Activated B cell treated with CpG ODN at 0.5 μM for 24 hours (primary cell): ENCODE results near the gene SF3A1. TPM values are rescaled to one million over a fixed set of nuclear protein-coding genes. Genes with fewer than 3 reads are reported as not detected.

Experiments
- ATAC-seq: fragments of 200-7000 bp; cut with Tn5 transposase; one replicate; pipeline ENCODE4 v1.10.0; 2021; ENCODE audit warnings: low read depth, mild to moderate bottlenecking, moderate library complexity
- CTCF ChIA-PET: fragments of 350-600 bp; sonication (Branson Sonifier 250); formaldehyde crosslinking; loops from one replicate; lab custom pipeline; 2021; ENCODE audit warnings: antibody characterized with exemption; lab: Charles Lee
- POLR2A ChIA-PET: fragments of 350-600 bp; sonication (Branson Sonifier 250); formaldehyde crosslinking; loops from one replicate; lab custom pipeline; 2021; ENCODE audit warnings: antibody characterized with exemption; lab: Charles Lee
- DNase-seq: peaks from one replicate; pipeline ENCODE4 v3.0.0; 2022
- H3K27ac Mint-ChIP-seq: one replicate; pipeline ENCODE4 v1.8.0; 2020; ENCODE audit warnings: mixed read lengths
- H3K27me3 Mint-ChIP-seq: one replicate; pipeline ENCODE4 v1.8.0; 2021; ENCODE audit warnings: mixed read lengths
- H3K36me3 Mint-ChIP-seq: one replicate; pipeline ENCODE4 v1.8.0; 2021; ENCODE audit warnings: low read depth, mixed read lengths
- H3K4me1 Mint-ChIP-seq: one replicate; pipeline ENCODE4 v1.8.0; 2021; ENCODE audit warnings: mixed read lengths
- H3K4me3 Mint-ChIP-seq: one replicate; pipeline ENCODE4 v1.8.0; 2020; ENCODE audit warnings: mild to moderate bottlenecking, mixed read lengths
- H3K9me3 Mint-ChIP-seq: one replicate; pipeline ENCODE4 v1.8.0; 2020; ENCODE audit warnings: mixed read lengths
- intact Hi-C: fragments of 100-400 bp; cut with micrococcal nuclease; formaldehyde crosslinking; loops from one replicate; pipeline ENCODE4 v1.15.1; 2024
- total RNA-seq: library from RNA; stranded (reverse); gene quantifications from 2 replicates; pipeline ENCODE4 v1.2.3, GENCODE V29; 2022
- TF ChIP-seq, protein P1 (sequence below): fragments of 200-600 bp; IDR thresholded peaks from one replicate; pipeline ENCODE4 v1.8.0; 2022; ENCODE audit warnings: antibody characterized with exemption, mild to moderate bottlenecking

The SF3A1 gene
- total RNA-seq, 1 donor from 2014 or later = 263 TPM

DNA sequence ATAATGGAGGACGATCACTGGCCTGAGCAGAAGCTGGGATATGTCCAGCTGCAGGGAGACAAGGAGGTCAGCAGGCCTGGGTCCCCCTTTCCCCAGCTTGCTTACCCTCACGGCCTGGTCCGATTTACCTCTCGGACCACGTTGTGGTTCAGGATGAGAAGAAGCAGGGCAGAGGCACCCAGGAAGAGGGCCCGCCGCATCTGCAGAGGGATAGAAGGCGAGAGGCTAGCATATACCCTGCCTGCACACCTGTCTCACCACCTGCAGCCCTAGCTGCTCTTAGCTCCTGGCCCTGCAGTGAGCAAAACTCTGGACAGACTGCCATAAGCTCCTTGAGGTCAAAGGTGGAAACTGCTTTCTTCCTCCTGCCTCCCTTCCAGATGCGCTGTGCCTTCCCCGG, 29.2 kb upstream of the SF3A1 start:
- Mint-ChIP-seq H3K9me3 (no peaks in the 10 kb centered on the region), H3K27ac (no peak overlapping the region), H3K4me3 (peak overlapping the region; percentile 84), H3K27me3 (peaks cover 3% of the 10 kb centered on the region), H3K4me1 (peaks cover 14% of the 10 kb centered on the region), H3K36me3 (no peaks in the 10 kb centered on the region)
- ATAC-seq = no peak
- intact Hi-C loops = no loop called here
- TF ChIP-seq, protein P1, sequence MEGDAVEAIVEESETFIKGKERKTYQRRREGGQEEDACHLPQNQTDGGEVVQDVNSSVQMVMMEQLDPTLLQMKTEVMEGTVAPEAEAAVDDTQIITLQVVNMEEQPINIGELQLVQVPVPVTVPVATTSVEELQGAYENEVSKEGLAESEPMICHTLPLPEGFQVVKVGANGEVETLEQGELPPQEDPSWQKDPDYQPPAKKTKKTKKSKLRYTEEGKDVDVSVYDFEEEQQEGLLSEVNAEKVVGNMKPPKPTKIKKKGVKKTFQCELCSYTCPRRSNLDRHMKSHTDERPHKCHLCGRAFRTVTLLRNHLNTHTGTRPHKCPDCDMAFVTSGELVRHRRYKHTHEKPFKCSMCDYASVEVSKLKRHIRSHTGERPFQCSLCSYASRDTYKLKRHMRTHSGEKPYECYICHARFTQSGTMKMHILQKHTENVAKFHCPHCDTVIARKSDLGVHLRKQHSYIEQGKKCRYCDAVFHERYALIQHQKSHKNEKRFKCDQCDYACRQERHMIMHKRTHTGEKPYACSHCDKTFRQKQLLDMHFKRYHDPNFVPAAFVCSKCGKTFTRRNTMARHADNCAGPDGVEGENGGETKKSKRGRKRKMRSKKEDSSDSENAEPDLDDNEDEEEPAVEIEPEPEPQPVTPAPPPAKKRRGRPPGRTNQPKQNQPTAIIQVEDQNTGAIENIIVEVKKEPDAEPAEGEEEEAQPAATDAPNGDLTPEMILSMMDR = no peak
- CTCF ChIA-PET = interaction anchor here (0.9 to 11.3 kb wide), 4 partner anchors 59 to 122 kb away, joined by 3 to 275 read pairs (median 16); partner anchors contain the start of genes CASTOR1 and TBC1D10A
- no peak for DNase-seq
- POLR2A ChIA-PET = interaction anchor here (1.0 kb wide), 1 partner anchor 98 kb away, joined by 4 read pairs; no protein-coding TSS in a partner anchor

DNA sequence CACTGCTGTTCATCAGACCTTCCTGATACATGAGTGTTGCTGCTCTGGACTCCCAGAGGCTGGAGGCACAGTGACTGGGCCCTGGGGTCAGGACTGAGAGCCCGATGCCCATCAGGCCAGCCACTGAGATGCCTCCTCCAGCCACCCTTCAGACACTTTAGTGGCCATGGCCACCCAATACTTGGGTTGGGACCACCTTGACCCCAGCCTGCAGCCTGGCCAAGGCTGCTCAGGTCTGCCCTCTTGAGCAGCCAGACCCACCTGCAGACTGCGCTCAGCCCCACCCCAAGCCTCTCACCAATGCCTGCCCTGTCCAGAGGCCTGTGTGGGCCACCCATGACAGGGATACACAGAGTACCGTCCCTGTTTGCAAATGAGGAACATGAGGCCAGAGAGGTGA, 26.4 kb upstream of the SF3A1 start:
- Mint-ChIP-seq H3K27me3 (peaks cover 3% of the 10 kb centered on the region), H3K36me3 (no peaks in the 10 kb centered on the region), H3K27ac (no peak overlapping the region), H3K4me3 (no peak overlapping the region), H3K4me1 (peaks cover 14% of the 10 kb centered on the region), H3K9me3 (no peaks in the 10 kb centered on the region)
- DNase-seq (no peak), ATAC-seq (no peak)
- TF ChIP-seq, protein P1 = no peak
- CTCF ChIA-PET = interaction anchor here (2.3 to 11.3 kb wide), 2 partner anchors 95 kb away, joined by 10 to 275 read pairs; partner anchors contain the start of gene CASTOR1
- intact Hi-C loops = no loop called here
- POLR2A ChIA-PET = no interaction called here

DNA sequence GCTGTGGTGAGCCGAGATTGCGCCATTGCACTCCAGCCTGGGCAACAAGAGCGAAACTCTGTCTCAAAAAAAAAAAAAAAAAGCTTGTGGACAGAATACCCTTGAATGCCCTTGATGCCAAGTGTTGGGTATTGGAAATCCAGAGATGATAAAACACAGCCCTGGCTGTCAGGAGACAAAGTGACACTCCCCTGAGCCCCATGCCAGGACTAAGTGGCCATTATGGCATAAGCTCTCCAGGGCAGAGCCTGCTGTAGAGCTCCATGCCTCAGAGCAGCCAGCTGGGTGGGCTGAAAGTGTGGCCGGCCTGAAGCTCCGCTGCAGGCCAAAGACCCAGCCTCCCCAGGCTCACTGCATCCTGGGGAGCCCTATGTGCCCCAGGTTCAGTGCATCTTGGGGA, 25.6 kb upstream of the SF3A1 start:
- ATAC-seq = no peak
- Mint-ChIP-seq H3K4me3 (no peak overlapping the region), H3K9me3 (no peaks in the 10 kb centered on the region), H3K27ac (no peak overlapping the region), H3K36me3 (no peaks in the 10 kb centered on the region), H3K4me1 (peaks cover 10% of the 10 kb centered on the region), H3K27me3 (peaks cover under 1% of the 10 kb centered on the region)
- no peak for DNase-seq
- CTCF ChIA-PET = interaction anchor here (2.3 kb wide), 1 partner anchor 94 kb away, joined by 10 read pairs; no protein-coding TSS in a partner anchor
- intact Hi-C loops = no loop called here
- TF ChIP-seq, protein P1 = no peak
- POLR2A ChIA-PET = no interaction called here

DNA sequence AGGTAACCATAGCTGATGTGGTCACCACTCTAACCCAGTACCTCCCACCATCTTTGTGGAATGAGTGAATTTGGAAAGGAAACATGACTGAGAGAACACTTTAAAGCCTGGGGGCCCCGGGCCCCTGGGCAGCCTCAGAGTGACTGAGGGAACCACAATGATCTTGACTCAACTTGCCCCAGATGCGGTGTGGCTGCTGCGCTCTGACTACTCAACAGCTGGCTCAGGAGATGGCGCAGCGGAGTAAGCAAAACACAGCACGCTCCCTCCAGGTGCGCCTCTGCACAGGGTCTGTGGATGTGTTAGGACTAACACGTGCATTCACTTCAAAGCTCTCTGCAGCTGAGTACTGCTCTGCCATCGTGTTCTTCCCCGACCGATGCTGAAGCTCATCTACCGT, 24.6 kb upstream of the SF3A1 start:
- H3K9me3 Mint-ChIP-seq = no peaks in the 10 kb centered on the region
- intact Hi-C loops = no loop called here
- no peaks in the 10 kb centered on the region for H3K36me3 Mint-ChIP-seq
- H3K27me3 Mint-ChIP-seq = no peaks in the 10 kb centered on the region
- ATAC-seq = no peak
- no peak overlapping the region for H3K27ac Mint-ChIP-seq
- POLR2A ChIA-PET = no interaction called here
- CTCF ChIA-PET = interaction anchor here (2.3 kb wide), 1 partner anchor 93 kb away, joined by 10 read pairs; no protein-coding TSS in a partner anchor
- H3K4me3 Mint-ChIP-seq = no peak overlapping the region
- peaks cover 6% of the 10 kb centered on the region for H3K4me1 Mint-ChIP-seq
- TF ChIP-seq, protein P1 = no peak
- no peak for DNase-seq

DNA sequence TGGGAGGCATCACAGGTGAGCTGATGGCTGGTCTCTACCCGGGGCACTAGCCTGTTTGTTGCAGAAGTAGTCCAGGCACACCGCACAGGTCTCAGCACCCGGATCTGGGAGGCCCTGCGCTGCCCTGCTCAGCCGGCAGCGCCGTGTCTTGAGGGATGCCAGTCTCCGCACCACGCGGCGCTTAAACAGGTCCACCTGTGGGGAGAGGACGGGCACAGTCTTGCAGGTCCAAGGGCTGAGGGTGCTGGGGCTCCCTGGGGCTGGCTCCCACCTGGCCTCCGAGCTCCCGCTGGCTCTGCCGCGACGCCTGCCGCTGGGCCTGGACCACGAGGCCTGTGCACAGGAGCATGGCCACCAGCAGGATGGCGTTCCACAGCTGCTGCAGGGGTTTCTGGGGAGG, 23.3 kb upstream of the SF3A1 start:
- TF ChIP-seq, protein P1 = no peak
- H3K9me3 Mint-ChIP-seq = no peaks in the 10 kb centered on the region

More for the DNA sequence above, 23.3 kb upstream of the SF3A1 start:
- H3K4me3 Mint-ChIP-seq = no peak overlapping the region
- ChIA-PET CTCF (no interaction called here), POLR2A (no interaction called here)
- ATAC-seq (no peak), DNase-seq (no peak)
- H3K36me3 Mint-ChIP-seq = no peaks in the 10 kb centered on the region
- H3K27ac Mint-ChIP-seq = no peak overlapping the region
- H3K27me3 Mint-ChIP-seq = no peaks in the 10 kb centered on the region
- intact Hi-C loops = no loop called here
- H3K4me1 Mint-ChIP-seq = peaks cover 3% of the 10 kb centered on the region
